RWPE2 (cell line): ENCODE measurements around the gene PPP1R37.

ENCODE experiments used
- ATAC-seq: fragments of 200-7000 bp; cut with Tn5 transposase; 3 replicates; pipeline ENCODE4 v1.9.1; 2021; ENCODE audit warnings: low read depth
- DNase-seq: peaks from one replicate; pipeline ENCODE4 v3.0.0-alpha.2; 2020; ENCODE audit warnings: low spot score
- H3K27ac ChIP-seq: fragments of 450-650 bp; 2 replicates; pipeline ENCODE4 v1.5.1; 2017; ENCODE audit warnings: mild to moderate bottlenecking; ENCODE audit not compliant: poor library complexity, severe bottlenecking
- H3K27me3 ChIP-seq: fragments of 250-450 bp; sonication (Bioruptor Pico); 2 replicates; pipeline ENCODE4 v1.5.1; 2021; ENCODE audit warnings: mild to moderate bottlenecking, moderate library complexity; ENCODE audit not compliant: insufficient read depth, poor library complexity, severe bottlenecking
- H3K36me3 ChIP-seq: fragments of 250-450 bp; sonication (Bioruptor Pico); 2 replicates; pipeline ENCODE4 v1.5.1; 2020; ENCODE audit warnings: low read depth, mild to moderate bottlenecking, moderate library complexity
- H3K4me1 ChIP-seq: fragments of 250-450 bp; sonication (Bioruptor Pico); 2 replicates; pipeline ENCODE4 v1.5.1; 2021; ENCODE audit warnings: mild to moderate bottlenecking, moderate library complexity; ENCODE audit not compliant: insufficient read depth, poor library complexity, severe bottlenecking
- H3K4me3 ChIP-seq: fragments of 250-450 bp; sonication (Bioruptor Pico); 2 replicates; pipeline ENCODE4 v1.5.1; 2021; ENCODE audit warnings: mild to moderate bottlenecking, moderate library complexity; ENCODE audit not compliant: severe bottlenecking
- H3K9me3 ChIP-seq: fragments of 250-450 bp; sonication (Bioruptor Pico); 2 replicates; pipeline ENCODE4 v1.5.1; 2021; ENCODE audit warnings: mild to moderate bottlenecking, moderate library complexity; ENCODE audit not compliant: severe bottlenecking
- TF ChIP-seq, protein P1 (sequence below): fragments of 450-650 bp; IDR thresholded peaks from one replicate; pipeline ENCODE4 v1.5.1; 2017; ENCODE audit warnings: mild to moderate bottlenecking, moderate library complexity; ENCODE audit not compliant: poor library complexity, severe bottlenecking

Gene PPP1R37

DNA sequence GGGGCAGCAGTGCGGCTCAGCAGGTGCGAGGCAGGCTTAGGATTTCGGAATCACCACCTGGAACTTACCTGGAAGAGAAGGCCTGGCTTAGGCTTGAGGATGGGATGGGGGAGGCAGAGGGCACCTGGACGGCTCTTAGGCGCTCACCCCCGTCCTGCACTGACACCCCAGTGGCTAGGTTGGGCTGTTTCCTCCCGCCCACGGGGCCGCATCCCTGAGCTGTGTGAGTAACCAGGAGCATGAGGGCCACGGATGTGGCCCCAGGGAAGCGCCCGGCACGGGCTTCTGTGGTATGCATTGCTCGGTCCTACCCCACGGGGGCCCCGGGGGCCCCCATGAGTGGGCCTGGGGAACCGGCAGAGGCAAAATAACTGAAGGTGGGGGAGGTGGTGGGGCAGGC lies 70.2 kb downstream of the PPP1R37 start:
- Histone ChIP-seq H3K4me3 (no peak overlapping the region), H3K36me3 (no peaks in the 10 kb centered on the region), H3K4me1 (peaks cover 22% of the 10 kb centered on the region), H3K9me3 (no peaks in the 10 kb centered on the region), H3K27me3 (no peaks in the 10 kb centered on the region), H3K27ac (no peak overlapping the region)
- ATAC-seq (no peak), DNase-seq (no peak)
- TF ChIP-seq, protein P1, sequence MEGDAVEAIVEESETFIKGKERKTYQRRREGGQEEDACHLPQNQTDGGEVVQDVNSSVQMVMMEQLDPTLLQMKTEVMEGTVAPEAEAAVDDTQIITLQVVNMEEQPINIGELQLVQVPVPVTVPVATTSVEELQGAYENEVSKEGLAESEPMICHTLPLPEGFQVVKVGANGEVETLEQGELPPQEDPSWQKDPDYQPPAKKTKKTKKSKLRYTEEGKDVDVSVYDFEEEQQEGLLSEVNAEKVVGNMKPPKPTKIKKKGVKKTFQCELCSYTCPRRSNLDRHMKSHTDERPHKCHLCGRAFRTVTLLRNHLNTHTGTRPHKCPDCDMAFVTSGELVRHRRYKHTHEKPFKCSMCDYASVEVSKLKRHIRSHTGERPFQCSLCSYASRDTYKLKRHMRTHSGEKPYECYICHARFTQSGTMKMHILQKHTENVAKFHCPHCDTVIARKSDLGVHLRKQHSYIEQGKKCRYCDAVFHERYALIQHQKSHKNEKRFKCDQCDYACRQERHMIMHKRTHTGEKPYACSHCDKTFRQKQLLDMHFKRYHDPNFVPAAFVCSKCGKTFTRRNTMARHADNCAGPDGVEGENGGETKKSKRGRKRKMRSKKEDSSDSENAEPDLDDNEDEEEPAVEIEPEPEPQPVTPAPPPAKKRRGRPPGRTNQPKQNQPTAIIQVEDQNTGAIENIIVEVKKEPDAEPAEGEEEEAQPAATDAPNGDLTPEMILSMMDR: no peak

DNA sequence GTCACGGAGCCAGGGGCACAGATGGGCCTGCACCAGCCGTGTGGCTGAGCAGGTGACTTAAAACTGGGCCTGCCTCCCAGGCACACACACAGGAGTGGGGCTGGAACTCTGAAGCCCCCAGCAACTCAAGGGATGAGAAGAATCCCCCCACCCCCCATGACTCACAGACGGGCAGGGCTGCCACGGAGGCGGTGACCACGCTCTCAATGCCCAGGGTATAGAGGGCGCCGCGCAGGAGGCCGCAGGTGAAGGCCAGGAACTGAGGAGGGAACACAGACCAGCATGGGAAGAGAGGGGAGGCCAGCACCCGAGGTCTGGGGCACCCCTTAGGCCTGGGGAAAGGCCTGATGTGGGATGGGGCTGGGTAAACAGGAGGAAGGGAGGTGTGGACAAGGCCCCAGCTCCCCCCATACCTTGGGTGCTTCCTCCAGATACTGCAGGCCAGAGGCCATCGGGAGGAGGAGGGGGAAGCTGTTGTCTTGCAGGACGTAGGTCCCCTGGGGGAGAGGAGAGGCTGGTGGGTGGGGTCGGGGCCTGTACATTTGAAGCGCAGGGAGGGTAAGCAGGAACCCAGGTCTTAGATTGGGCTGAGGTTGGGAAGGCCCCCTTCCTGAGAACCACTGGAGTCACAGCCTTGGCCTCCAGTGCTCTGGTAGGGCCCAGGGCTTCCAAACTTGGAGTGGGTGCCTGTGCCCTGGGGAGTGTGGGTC lies 70.9 kb downstream of the PPP1R37 start:
- Histone ChIP-seq H3K9me3 (no peaks in the 10 kb centered on the region), H3K27ac (no peak overlapping the region), H3K4me3 (no peak overlapping the region), H3K36me3 (no peaks in the 10 kb centered on the region), H3K27me3 (no peaks in the 10 kb centered on the region), H3K4me1 (peaks cover 22% of the 10 kb centered on the region)
- ATAC-seq (no peak), DNase-seq (no peak)
- TF ChIP-seq, protein P1: no peak

DNA sequence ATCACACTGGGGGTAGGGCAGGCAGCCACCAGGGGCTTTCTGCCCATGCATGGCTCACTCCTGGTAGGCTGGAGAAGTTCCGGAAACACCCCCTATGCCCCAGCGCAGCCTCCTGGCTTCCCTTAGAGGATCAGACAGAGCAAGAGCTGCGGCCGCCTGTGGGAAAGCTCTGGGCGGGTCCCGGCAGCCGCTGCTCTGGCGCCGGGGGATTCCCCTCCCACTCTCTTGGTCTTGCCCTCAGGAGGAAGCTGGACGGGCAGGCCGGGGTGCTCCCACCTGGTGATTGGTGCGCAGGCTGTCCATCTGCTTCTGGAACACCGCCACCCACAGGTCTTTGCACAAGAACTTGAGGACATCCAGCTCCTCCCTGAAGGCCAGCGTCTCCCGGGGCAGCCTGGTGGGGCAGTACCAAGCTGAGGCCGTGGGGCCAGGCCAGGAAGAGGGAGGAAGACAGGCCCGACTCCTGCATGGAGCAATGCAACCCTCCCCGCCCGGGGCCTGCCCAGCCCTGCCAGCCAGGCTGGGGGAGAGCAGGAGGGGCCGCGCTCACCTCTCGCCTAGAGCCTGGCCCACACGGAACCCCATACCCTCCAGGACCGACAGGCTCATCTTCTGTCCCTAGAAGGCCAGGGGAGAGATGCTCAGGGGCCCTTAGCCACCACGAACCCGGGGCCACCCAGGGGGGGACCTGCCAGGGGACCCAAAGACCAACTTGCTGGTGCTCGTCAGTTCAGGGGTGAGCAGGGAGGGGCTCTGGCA lies 71.8 kb downstream of the PPP1R37 start:
- H3K27me3 ChIP-seq: no peaks in the 10 kb centered on the region
- H3K9me3 ChIP-seq: no peaks in the 10 kb centered on the region
- TF ChIP-seq, protein P1: peak; percentile 11
- peaks cover 22% of the 10 kb centered on the region for H3K4me1 ChIP-seq
- no peaks in the 10 kb centered on the region for H3K36me3 ChIP-seq
- no peak overlapping the region for H3K27ac ChIP-seq
- ATAC-seq (peak; percentile 65), DNase-seq (peak; percentile 92)
- H3K4me3 ChIP-seq: no peak overlapping the region

DNA sequence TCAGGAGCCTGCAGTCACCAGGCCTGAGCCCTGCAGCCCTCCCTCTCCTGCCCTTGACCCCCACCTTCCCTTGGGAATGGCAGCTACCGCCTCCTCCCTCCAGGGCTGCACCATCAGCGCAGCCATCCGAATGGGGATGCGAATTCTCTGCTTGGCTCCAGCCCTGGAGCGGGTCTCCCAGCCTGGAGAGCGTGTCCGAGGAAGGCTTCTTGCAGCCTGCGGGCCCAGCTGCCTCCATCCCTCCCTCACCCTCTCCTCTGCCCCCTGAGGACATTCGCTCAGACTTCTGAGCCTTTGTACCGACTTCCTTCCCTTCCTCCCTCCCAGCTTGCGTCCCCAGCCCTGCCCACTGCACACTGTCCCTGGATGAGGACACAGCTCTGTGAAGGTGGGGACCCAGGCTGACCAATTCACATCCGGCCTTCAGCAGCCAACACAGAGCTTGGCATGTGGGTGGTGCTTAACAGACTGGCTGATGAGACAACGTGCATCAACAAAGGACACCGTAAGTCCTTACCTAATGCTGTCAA lies 73.8 kb downstream of the PPP1R37 start:
- no peaks in the 10 kb centered on the region for H3K9me3 ChIP-seq
- no peak overlapping the region for H3K27ac ChIP-seq
- DNase-seq (no peak), ATAC-seq (no peak)
- H3K4me1 ChIP-seq: peaks cover 21% of the 10 kb centered on the region
- H3K36me3 ChIP-seq: no peaks in the 10 kb centered on the region
- no peak overlapping the region for H3K4me3 ChIP-seq
- TF ChIP-seq, protein P1: no peak
- no peaks in the 10 kb centered on the region for H3K27me3 ChIP-seq
